ENCODE results near the gene COL4A4. TPM values are rescaled to one million over a fixed set of nuclear protein-coding genes. Genes with fewer than 3 reads are reported as not detected.

Gene COL4A4
- total and polyA plus RNA-seq, 2 of the 13 experiments (the other 11 are each of a cell fraction or from before 2014, with no cell fraction given): not detected

- Histone ChIP-seq H3K4me3 (replicated peaks in 1 of 3; ENCODE audit: insufficient read depth in 1 of 3, low read depth in 2 of 3, low read length in 3 of 3) (no peak overlapping the region), H3K9me3 (ENCODE audit: low read length) (no peaks in the 10 kb centered on the region), H2AFZ (ENCODE audit: low read length) (no peak overlapping the region), H3K9ac (ENCODE audit: insufficient read depth, low read depth, low read length) (no peak overlapping the region), H4K20me1 (ENCODE audit: insufficient read depth, low read length) (no peaks in the 10 kb centered on the region), H3K27me3 (ENCODE audit: control insufficient read depth in 1 of 2, insufficient read depth in 2 of 2, low read length in 2 of 2) (no peaks in the 10 kb centered on the region), H3K4me1 (ENCODE audit: insufficient read depth, low read length) (no peaks in the 10 kb centered on the region), H3K4me2 (ENCODE audit: low read depth, low read length) (no peak overlapping the region), H3K27ac (ENCODE audit: extremely low read length, insufficient read depth, low read length) (no peak overlapping the region), H3K36me3 (replicated peaks in 1 of 2; ENCODE audit: control insufficient read depth in 1 of 2, insufficient read depth in 2 of 2, low read length in 2 of 2) (no peaks in the 10 kb centered on the region), H3K79me2 (ENCODE audit: insufficient read depth, low read length) (no peaks in the 10 kb centered on the region)
- TF ChIP-seq ZNF800 (CRISPR knock-in tag; IDR thresholded peaks at IDR 0.05) (no peak), GATA4 (IDR thresholded peaks at IDR 0.05; ENCODE audit: borderline replicate concordance, low read depth) (no peak), ETV5 (CRISPR knock-in tag; IDR thresholded peaks at IDR 0.05; ENCODE audit: borderline replicate concordance) (no peak)
- BruUV-seq (replicated peaks): no TSS peak
- intact Hi-C loops (cut with micrococcal nuclease; ENCODE audit: unreplicated experiment): no loop called here
- ChIA-PET CTCF (ENCODE audit: low intra/inter-chr PET ratio, low total read pairs) (no interaction called here), POLR2A (no interaction called here)
- 64% methylated on average over 7 of the region's 7 CpGs for WGBS (ENCODE audit: low lambda C conversion rate)
- ATAC-seq (no peak), DNase-seq (ENCODE audit: low spot score) (no peak), FAIRE-seq (no peak)
- in situ Hi-C loops (cut with HindIII; ENCODE audit: extremely low pct_ligation_motif_present, low pct_unique_long_range_greater_than_20kb): no loop called here
These were observed 185.7 kb downstream of the COL4A4 start for GRCh38 chr2:226978300-226978699.

GRCh38 chr2:226977775-226978190, 186.2 kb downstream of the COL4A4 start:
- Histone ChIP-seq H3K9me3 (ENCODE audit: low read length) (no peaks in the 10 kb centered on the region), H3K4me2 (ENCODE audit: low read depth, low read length) (no peak overlapping the region), H3K79me2 (ENCODE audit: insufficient read depth, low read length) (no peaks in the 10 kb centered on the region), H4K20me1 (ENCODE audit: insufficient read depth, low read length) (no peaks in the 10 kb centered on the region), H2AFZ (ENCODE audit: low read length) (no peak overlapping the region), H3K9ac (ENCODE audit: insufficient read depth, low read depth, low read length) (no peak overlapping the region), H3K27me3 (ENCODE audit: control insufficient read depth in 1 of 2, insufficient read depth in 2 of 2, low read length in 2 of 2) (no peaks in the 10 kb centered on the region), H3K27ac (ENCODE audit: extremely low read length, insufficient read depth, low read length) (no peak overlapping the region), H3K36me3 (replicated peaks in 1 of 2; ENCODE audit: control insufficient read depth in 1 of 2, insufficient read depth in 2 of 2, low read length in 2 of 2) (no peaks in the 10 kb centered on the region), H3K4me1 (ENCODE audit: insufficient read depth, low read length) (no peaks in the 10 kb centered on the region), H3K4me3 (replicated peaks in 1 of 3; ENCODE audit: insufficient read depth in 1 of 3, low read depth in 2 of 3, low read length in 3 of 3) (no peak overlapping the region)
- CTCF ChIA-PET (ENCODE audit: low intra/inter-chr PET ratio, low total read pairs): no interaction called here
- FAIRE-seq (no peak), DNase-seq (ENCODE audit: low spot score) (no peak), ATAC-seq (no peak)
- WGBS (ENCODE audit: low lambda C conversion rate): 61% methylated on average over 2 of the region's 2 CpGs
- intact Hi-C loops (cut with micrococcal nuclease; ENCODE audit: unreplicated experiment): no loop called here
- POLR2A ChIA-PET: no interaction called here
- no peak for TF ChIP-seq ZNF879 (CRISPR knock-in tag; IDR thresholded peaks at IDR 0.05)
- TF ChIP-seq FIP1L1 (IDR thresholded peaks at IDR 0.05; ENCODE audit: borderline replicate concordance, insufficient read depth, low read depth, low read length): no peak
- no peak for TF ChIP-seq AHR (CRISPR knock-in tag; IDR thresholded peaks at IDR 0.05)
- TF ChIP-seq IRX3 (CRISPR knock-in tag; IDR thresholded peaks at IDR 0.05; ENCODE audit: borderline replicate concordance, low read depth): no peak
- TF ChIP-seq, protein P1, sequence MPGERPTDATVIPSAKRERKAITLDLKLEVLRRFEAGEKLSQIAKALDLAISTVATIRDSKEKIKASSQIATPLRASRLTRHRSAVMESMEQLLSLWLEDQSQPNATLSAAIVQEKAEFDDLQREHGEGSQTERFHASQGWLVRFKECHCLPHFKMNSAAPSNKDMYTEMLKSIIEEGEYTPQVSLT (CRISPR knock-in tag; IDR thresholded peaks at IDR 0.05; ENCODE audit: borderline replicate concordance, low read depth): no peak
- no peak for TF ChIP-seq RBAK (CRISPR knock-in tag; IDR thresholded peaks at IDR 0.05)
- TF ChIP-seq CHD4 (IDR thresholded peaks at IDR 0.05; ENCODE audit: borderline replicate concordance, low read length): no peak
- TF ChIP-seq, protein P2, sequence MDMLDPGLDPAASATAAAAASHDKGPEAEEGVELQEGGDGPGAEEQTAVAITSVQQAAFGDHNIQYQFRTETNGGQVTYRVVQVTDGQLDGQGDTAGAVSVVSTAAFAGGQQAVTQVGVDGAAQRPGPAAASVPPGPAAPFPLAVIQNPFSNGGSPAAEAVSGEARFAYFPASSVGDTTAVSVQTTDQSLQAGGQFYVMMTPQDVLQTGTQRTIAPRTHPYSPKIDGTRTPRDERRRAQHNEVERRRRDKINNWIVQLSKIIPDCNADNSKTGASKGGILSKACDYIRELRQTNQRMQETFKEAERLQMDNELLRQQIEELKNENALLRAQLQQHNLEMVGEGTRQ (IDR thresholded peaks at IDR 0.05; ENCODE audit: low read depth, low read length): no peak
- TF ChIP-seq, protein P2 (CRISPR knock-in tag; IDR thresholded peaks at IDR 0.05; ENCODE audit: borderline replicate concordance): no peak
- TF ChIP-seq DPF2 (CRISPR knock-in tag; IDR thresholded peaks at IDR 0.05; ENCODE audit: borderline replicate concordance, low read depth): no peak
- TF ChIP-seq ZNF761 (CRISPR knock-in tag; conservative IDR thresholded peaks at IDR 0.05): no peak
- no peak for TF ChIP-seq SP2 (CRISPR knock-in tag; IDR thresholded peaks at IDR 0.05)
- TF ChIP-seq ZNF816 (CRISPR knock-in tag; IDR thresholded peaks at IDR 0.05; ENCODE audit: borderline replicate concordance): no peak
- BruUV-seq (replicated peaks): no TSS peak
- in situ Hi-C loops (cut with HindIII; ENCODE audit: extremely low pct_ligation_motif_present, low pct_unique_long_range_greater_than_20kb): no loop called here

Measured in HepG2 (cell line).